K562 (cell line): ENCODE data around the gene GRAMD4. TPM values are rescaled to one million over a fixed set of nuclear protein-coding genes. Genes with fewer than 3 reads are reported as not detected.

ENCODE experiments used
- MAFK ChIP-seq: IDR thresholded peaks from 2 replicates; pipeline ENCODE4 v1.6.1; 2011; ENCODE audit warnings: low read length, improper control_type of control experiment
- XRCC5 ChIP-seq: fragments of 200-400 bp; formaldehyde crosslinking; IDR thresholded peaks from 2 replicates; pipeline ENCODE4 v1.6.1; 2017; ENCODE audit warnings: low read depth, mild to moderate bottlenecking, low read length
- polyA plus RNA-seq, 8 experiments: library from polyadenylated mRNA; depleted of rRNA in 4 of 8; stranded (reverse) in 5 of 8; unstranded in 3 of 8; fragments of >200 nt; fragmentation: Nextera tagmentation in 2 of 8; fragmentation: Illumina TruSeq in 1 of 8; extraction: Ambion mirVana in 2 of 8; extraction: Trizol in 1 of 8; gene quantifications; 2 replicates each; pipeline versions ENCODE4 v1.2.1 to v1.2.3, GENCODE V29; 2011 to 2014; ENCODE audit warnings: inconsistent platforms in 1 of 8, missing spikeins in 1 of 8
- total RNA-seq, 7 experiments: library from RNA; depleted of rRNA in 6 of 7; stranded (reverse); fragments of >200 nt in 6 of 7; fragmentation: Illumina TruSeq in 2 of 7; extraction: Trizol in 2 of 7; gene quantifications; 2 replicates each; pipeline versions ENCODE4 v1.2.1 to v1.2.3, GENCODE V29; 2011 to 2021; ENCODE audit warnings: low replicate concordance in 1 of 7
- TF ChIP-seq, protein P1 (sequence below), 2 experiments: fragments of 450-650 bp; formaldehyde crosslinking in 1 of 2; IDR thresholded peaks; 2 replicates each; pipeline versions ENCODE4 v1.4.0 to v1.6.1; 2014 to 2020; ENCODE audit warnings: mild to moderate bottlenecking in 2 of 2, borderline replicate concordance in 1 of 2, low read depth in 1 of 2
- TF ChIP-seq, protein P2 (sequence below): fragments of 450-650 bp; formaldehyde crosslinking; IDR thresholded peaks from 2 replicates; pipeline ENCODE4 v1.4.0; 2020; ENCODE audit warnings: mild to moderate bottlenecking
- TF ChIP-seq, protein P3 (sequence below): fragments of 450-650 bp; conservative IDR thresholded peaks from 2 replicates; pipeline ENCODE4 v1.6.1; 2016; ENCODE audit warnings: missing genetic modification characterization, low read depth, mild to moderate bottlenecking, missing compliant biosample characterization, moderate library complexity

Gene GRAMD4
- total and polyA plus RNA-seq, 9 of the 15 experiments (the other 6 are each of a cell fraction or from before 2014, with no cell fraction given): 0.18 to 44.8 (median 18.6) TPM

- TF ChIP-seq, protein P1, sequence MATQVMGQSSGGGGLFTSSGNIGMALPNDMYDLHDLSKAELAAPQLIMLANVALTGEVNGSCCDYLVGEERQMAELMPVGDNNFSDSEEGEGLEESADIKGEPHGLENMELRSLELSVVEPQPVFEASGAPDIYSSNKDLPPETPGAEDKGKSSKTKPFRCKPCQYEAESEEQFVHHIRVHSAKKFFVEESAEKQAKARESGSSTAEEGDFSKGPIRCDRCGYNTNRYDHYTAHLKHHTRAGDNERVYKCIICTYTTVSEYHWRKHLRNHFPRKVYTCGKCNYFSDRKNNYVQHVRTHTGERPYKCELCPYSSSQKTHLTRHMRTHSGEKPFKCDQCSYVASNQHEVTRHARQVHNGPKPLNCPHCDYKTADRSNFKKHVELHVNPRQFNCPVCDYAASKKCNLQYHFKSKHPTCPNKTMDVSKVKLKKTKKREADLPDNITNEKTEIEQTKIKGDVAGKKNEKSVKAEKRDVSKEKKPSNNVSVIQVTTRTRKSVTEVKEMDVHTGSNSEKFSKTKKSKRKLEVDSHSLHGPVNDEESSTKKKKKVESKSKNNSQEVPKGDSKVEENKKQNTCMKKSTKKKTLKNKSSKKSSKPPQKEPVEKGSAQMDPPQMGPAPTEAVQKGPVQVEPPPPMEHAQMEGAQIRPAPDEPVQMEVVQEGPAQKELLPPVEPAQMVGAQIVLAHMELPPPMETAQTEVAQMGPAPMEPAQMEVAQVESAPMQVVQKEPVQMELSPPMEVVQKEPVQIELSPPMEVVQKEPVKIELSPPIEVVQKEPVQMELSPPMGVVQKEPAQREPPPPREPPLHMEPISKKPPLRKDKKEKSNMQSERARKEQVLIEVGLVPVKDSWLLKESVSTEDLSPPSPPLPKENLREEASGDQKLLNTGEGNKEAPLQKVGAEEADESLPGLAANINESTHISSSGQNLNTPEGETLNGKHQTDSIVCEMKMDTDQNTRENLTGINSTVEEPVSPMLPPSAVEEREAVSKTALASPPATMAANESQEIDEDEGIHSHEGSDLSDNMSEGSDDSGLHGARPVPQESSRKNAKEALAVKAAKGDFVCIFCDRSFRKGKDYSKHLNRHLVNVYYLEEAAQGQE (IDR thresholded peaks at IDR 0.05; ENCODE audit: borderline replicate concordance): no peak
- TF ChIP-seq, protein P1 (CRISPR knock-in tag; IDR thresholded peaks at IDR 0.05; ENCODE audit: low read depth): no peak
- TF ChIP-seq, protein P2, sequence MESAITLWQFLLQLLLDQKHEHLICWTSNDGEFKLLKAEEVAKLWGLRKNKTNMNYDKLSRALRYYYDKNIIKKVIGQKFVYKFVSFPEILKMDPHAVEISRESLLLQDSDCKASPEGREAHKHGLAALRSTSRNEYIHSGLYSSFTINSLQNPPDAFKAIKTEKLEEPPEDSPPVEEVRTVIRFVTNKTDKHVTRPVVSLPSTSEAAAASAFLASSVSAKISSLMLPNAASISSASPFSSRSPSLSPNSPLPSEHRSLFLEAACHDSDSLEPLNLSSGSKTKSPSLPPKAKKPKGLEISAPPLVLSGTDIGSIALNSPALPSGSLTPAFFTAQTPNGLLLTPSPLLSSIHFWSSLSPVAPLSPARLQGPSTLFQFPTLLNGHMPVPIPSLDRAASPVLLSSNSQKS (CRISPR knock-in tag): no peak
- TF ChIP-seq XRCC5 (no peak), MAFK (no peak)
- TF ChIP-seq, protein P3, sequence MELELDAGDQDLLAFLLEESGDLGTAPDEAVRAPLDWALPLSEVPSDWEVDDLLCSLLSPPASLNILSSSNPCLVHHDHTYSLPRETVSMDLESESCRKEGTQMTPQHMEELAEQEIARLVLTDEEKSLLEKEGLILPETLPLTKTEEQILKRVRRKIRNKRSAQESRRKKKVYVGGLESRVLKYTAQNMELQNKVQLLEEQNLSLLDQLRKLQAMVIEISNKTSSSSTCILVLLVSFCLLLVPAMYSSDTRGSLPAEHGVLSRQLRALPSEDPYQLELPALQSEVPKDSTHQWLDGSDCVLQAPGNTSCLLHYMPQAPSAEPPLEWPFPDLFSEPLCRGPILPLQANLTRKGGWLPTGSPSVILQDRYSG: no peak
These were observed 5.7 kb downstream of the GRAMD4 start (continued) for GRCh38 chr22:46625843-46626349.
